Stimulated activated CD8-positive, alpha-beta memory T cell treated with anti-CD3 and anti-CD28 coated beads, Interleukin-4, amount 100 ng/mL, for 24 hours (primary cell): ENCODE measurements around the gene ZCCHC24.
"Not testable (repeated sequence)": the region's sequence is repeated elsewhere in the genome, so short reads cannot be mapped to it uniquely, and the experiment has no call there.

Experiments
- DNase-seq: peaks from one replicate; pipeline ENCODE4 v3.0.0-alpha.2; 2020; ENCODE audit warnings: low read depth

The ZCCHC24 gene

DNA sequence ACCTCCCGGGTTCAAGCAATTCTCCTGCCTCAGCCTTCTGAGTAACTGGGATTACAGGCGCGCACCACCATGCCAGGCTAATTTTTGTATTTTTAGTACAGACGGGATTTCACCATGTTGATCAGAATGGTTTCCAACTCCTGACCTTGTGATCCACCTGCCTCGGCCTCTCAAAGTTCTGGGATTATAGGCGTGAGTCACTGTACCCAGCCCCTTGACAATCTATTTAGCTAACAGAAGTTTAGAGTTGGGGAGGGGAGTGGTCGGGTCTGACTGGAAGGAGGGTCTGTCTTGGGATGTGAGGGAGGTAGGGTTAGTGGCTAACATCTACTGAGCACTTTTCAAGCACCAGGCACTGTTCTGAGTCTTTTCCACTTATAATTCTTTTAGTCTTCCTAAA lies 27.0 kb upstream of the ZCCHC24 start:
- DNase-seq = no peak

DNA sequence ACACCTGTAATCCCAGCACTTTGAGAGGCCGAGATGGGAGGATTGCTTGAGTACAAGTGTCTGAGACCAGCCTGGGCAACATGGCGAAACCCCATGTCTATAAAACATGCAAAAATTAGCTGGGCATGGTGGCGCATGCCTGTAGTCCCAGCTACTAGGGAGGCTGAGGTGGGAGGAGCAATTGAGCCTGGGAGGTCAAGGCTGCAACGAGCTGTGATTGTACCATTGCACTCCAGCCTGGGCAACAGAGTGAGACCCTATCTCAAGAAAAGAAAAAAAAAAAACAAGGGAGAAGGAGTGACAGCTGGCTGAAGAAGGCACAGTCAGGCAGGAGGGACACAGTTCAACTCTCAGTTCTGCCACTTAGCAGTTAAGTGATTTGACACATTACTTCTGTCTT lies 26.4 kb upstream of the ZCCHC24 start:
- DNase-seq = no peak

DNA sequence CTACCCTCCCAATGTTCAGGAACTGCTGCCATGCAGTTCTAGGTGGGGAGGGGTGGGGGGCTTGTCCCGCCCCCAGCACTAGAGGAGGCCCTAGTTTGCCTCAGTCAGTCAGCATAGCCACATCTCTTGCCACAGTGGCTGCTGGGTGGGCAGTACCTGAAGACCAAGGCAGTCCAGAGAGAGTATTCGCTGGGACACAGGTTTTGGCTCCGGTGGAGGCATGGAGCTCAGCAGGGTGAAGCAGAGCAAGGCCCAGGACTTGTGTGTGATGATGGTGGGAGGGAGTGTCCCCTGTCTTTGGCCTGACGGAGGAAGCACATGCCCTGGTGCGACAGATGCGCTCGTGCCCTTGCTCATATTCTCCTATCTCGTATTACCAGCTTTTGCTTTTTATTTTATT lies 24.7 kb upstream of the ZCCHC24 start:
- DNase-seq = no peak

DNA sequence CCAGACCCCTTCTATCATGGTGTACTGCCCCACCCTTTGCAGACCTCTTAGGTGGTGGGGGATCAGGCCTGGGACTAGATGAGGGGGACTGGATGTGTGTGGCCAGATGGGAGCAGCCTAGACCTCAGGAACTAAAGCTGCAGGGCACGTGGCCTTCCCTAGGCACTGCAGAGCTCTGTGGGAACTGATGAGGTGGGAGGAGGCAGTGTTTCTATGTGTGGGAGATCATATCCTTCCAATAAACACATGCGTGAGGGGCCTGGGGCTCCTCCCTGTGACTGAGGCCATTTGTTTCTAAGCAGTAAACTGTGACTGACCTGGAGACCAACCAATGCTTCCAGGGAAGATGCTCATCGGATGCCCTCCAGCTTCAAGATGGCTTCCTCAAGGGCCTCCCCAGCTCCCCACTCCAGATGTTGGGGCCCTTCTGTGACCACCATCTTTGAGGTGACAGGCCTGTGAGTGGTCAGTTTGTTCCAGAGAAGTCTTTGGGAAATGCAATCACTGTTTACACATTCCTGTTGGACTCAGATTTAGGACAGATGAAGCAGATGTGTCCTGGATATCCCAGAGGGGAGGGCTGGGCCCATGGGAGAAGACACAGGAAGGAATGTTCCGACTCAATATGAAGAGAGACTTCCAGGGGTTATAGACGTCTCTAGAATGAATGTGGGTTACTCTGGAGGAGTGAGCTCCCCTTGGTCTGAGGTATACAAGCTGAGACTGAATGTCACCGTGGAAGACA lies 23.6 kb upstream of the ZCCHC24 start:
- no peak for DNase-seq

DNA sequence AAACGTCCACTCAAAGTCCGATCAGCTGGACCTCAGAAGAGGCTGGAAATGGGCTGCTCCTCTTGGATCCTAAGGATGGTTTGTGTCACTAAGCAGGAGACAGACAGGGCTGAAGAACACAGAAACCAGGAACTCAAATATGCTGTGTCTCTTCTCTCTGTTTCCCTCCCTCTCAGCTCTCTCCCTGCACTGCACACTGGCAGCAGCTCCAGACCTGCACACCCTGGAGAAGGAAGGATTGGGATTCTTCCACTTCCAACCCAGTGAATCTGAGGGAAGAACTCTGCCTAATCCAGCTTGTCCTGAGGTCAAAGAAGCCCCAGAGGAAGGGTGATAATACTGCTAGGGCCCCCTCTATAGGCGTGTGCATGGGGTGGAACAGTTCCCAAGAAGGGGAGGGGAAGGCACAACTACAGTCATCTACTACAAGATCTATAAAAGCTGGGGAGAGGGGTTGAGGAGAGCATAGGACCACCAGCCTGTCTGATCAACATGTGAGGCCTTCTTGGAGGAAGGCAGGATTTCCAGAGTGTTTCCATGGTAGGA lies 22.7 kb upstream of the ZCCHC24 start:
- DNase-seq = no peak

DNA sequence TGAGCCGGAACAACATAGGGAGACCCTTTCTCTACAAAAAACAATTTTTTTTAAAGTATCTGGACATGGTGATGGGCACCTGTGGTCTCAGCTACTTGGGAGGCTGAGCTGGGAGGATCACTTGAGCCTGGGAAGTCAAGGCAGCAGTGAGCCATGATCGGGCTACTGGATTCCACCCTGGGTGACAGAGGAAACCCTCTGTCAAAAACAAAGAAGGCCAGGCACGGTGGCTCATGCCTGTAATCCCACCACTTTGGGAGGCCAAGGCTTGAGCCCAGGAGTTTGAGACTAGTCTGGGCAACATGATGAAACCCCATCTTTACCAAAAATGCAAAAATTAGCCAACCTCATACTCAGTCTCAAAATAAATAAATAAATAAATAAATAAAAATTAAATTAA lies 19.9 kb upstream of the ZCCHC24 start:
- no peak for DNase-seq

DNA sequence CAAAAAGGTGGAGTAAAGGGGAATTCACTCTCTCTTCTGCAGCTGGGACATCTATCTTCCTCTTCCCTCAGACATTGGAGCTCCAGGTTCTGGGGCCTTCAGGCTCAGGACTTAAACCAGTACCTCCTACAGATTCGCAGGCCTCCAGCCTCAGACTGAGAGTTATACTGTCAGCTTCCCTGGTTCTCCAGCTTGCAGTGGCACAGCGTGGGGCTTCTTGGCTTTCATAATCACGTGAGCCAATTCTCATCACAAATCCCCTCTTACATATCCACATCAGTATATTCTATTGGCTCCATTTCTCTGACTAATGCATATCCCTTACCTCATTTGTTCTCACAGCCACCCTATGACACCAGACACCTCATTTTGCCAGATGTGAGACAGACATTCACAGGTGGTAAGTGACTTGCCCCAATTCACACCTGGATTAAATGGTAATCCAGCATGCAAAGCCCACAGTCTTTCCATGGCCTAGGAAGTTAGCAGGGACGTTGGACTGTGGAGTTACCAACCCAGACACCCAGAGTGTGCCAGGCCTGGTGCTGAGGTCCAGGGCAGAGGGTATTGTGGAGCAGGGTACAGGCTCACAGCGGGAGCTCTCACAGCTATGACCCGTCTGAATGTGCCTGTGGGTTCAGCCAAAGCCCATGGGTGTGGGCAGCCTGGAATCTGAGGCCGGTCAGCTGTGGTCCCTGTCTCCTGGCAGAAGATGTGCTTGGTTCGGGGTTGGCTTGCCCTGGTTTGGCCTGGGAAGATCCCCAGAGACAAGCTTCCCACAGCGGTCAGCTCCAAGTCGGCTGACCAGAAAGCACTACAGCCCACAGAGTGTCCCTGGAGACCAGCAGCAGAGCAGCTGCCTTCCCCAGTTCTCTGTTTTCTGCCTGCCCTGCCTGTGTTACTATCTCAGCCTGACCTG lies 18.4 kb upstream of the ZCCHC24 start:
- no peak for DNase-seq

DNA sequence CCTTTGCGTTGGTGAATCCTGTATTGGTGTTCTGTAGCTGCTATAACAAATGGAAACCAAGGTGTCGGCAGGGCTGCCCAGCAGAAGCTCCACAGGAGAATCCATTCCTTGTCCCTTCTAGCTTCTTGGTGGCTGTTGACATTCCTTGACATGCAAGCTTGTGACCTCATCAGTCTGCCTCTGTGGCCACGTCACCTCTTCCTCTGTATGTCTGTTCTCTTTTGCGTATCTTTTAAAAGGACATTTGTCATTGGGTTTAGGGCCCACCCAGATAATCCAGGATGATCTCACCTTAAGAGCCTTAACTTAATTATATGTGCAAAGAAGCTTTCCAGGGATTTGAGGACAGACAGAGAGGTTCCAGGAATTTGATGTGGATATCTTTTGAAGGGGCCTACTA lies 15.3 kb upstream of the ZCCHC24 start:
- no peak for DNase-seq

DNA sequence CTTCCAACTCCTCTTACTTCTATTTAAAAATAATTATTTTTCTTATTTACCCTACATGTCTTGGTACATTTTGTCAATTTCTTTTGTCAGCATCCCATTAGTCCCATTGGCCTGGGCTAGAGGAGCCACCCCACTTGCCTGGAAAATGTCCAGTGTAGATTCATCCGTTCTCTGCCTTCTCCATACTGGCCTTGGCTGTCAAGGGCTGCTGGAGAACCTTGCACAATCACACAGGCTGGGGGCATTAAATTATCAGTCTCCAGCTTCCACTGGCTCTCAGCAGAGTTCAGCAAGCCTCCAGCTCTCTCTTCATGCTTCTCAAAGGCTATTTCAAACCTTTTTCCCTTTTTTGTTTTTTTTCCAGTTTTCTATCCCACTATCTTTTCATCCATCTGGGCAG lies 13.8 kb upstream of the ZCCHC24 start:
- no peak for DNase-seq

DNA sequence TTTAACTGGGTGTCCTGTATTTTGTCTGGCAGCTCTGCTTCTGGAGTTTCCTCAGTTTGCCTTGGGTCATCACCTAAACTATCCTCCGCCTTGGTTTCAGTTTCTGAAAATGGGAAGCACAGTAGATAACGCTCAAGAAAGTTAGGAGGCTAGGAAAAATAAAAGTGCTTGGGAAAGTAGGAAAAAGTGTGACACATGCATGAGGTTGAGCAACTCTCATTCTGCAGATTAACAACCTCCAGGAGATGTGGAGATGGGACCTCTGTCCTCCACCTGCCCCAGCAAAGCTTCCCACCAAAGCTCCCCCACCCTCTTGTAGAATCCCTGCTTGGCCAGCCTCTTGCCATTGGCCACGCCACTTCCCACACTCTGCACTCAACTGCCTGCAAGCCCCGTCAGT lies 13.1 kb upstream of the ZCCHC24 start:
- DNase-seq = no peak

DNA sequence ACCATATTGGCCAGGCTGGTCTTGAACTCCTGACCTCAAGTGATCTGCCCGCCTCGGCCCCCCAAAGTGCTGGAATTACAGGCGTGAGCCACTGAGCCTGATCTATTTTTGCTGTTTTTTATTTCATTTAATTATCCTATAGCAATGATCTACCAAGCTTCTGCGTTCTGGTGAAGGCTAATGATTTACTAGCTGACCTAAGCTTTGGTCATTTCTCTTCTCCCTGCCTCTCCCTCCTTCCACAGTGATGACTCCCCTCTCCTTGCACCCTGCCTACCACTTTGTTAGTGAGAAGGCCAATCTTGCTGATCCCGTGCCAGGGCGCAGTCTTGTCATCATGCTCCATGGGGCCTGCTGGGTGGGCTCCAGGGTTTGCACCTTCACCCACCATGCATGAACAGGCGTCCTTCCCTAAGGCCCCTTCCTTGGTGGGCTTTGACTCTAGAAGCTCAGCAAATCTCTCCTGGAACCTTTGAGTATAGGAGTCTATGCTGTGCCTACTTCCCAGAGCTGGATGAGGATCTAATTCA lies 11.9 kb upstream of the ZCCHC24 start:
- no peak for DNase-seq

DNA sequence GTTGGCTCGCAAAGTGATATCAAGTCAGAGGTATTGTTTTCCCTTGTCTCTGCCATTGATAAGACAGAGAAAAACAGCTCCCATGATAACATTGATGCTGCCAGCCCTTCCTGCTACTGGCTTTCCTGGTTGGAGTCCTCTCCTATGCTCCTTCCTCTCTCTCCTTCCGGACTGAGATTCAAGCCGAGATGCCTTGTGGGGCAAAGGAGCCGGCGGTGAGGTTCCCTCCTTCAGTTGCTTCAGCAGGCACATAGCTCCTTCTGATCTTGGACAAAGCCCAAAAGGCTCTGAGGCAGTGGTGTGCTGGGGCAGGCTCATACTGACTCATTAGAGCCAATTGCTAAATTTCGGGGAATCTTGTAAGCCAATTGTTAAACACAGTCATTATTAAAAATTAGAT lies 8.8 kb upstream of the ZCCHC24 start:
- no peak for DNase-seq

DNA sequence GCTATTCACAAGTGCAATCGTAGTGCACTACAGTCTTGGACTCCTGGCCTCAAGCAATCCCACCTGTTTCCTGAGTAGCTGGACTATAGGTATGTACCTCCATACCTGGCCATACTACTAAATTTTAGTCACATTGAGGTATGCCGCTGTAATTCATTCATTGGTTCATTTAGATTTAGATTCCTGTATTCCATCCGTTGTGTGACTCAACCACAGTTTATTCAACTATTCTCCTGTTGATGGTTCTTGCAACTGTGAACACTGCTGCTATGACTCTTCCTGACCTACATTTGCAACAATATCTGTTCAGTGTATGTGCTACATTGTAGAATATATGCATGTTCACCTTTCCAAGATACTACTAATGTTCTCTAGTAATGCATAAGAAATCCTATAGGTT lies 8.0 kb upstream of the ZCCHC24 start:
- no peak for DNase-seq

DNA sequence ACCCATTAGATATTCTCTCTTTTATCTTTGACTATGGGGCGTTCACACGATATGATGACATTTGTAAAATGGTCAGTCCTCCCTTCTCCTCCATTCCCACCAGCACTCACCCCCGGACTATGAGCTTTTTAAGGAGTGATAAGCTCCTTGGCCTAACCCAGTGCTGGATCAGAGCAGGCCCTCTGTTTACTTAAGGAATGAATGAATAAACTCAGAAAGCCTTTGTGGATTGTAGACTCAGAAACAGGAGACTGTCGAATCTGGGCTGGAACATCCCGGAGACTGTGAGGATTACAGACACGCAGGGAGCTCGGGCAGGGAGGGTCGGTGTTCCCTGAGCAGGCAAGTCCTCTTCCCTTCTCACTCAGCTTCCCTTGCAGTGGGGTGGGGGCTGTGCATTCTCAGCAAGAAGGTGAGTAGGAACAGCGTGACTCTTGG lies 6.8 kb upstream of the ZCCHC24 start:
- no peak for DNase-seq

DNA sequence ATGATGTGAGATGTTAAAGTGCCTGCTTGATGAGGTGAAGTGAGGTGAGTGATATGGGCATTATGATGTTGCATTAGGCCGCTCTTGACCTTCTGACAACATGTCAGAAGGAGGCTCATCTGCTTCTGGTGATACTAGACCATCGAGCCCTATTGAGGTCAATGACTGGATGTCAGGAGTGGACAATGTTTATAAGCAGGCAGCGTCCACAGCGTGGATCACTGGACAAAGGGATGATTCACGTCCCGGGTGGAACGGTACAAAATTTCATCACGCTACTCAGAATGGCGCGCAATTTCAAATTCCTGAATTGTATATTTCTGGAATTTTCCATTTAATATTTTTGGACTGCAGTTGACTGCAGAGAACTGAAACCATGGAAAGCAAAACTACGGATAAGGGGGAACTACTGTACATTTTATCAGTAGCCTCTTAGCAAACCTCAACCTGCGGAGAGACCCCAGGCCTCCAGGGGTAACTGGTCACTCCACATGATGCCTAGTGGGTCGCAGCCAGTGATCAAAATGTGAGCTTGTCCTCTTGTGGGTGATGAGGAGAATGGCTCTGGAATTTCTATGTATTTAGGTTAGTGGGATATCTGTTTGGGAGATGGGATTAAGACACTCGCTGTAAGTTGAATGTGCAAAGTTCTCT lies 5.7 kb upstream of the ZCCHC24 start:
- DNase-seq = no peak

DNA sequence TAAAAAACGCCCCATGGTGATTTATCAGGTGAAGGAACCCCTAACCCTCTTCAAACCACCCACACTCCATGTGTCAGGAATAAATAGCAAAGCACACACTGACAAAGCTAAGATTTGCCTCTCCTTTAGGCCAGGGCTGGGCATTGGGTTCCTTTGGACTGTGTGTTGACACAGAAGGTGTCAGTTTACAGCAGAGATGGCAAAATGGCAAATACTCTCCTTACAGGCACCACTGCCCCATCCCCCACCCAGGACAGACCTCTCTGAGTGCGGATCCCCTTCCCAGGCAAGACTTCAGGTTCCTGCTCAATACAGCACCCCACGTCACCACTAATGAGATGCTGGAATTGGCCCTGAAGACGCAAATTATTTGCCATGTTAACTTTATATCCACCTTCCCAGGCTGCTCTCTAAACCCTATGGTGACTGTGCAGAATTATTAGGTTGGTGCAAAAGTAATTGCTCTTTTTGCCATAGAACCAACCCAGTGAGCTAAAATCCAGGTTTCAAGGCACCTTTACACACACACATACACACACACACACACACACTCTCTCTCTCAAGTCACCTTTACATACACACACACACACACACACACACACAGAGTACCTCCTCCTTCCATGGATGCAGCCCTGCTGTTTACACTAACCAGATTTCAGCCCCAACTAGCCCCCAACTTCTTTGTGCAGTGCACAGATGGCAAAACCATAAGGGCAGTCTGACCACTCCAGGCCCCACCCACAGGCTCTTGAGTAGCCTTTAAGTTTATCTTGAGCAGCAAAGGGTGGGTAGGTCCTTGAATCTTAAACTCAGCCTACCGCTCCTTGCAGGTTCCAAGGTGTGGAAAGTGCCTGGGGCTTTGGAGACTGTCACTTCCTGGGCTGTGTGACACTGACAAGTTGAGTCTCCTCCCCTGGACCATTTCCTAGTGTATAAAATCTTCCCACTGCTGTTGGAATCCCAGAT lies 4.0 kb upstream of the ZCCHC24 start:
- DNase-seq = no peak

DNA sequence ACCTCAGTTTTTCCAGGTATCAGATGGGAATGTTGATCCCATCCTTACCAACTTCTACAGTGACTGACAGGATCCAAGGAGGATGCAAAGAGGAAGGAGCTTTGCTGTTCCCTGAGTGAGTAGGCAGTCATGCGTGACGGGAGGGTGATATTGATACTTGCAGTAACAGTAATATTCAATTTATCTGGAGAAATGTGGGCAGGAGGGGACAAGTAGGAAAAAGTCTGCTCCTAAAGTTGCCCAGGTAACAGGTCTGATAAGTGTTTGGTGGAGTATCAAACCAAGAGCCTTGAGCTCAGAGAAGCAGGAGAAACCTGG lies 3.3 kb upstream of the ZCCHC24 start:
- no peak for DNase-seq

DNA sequence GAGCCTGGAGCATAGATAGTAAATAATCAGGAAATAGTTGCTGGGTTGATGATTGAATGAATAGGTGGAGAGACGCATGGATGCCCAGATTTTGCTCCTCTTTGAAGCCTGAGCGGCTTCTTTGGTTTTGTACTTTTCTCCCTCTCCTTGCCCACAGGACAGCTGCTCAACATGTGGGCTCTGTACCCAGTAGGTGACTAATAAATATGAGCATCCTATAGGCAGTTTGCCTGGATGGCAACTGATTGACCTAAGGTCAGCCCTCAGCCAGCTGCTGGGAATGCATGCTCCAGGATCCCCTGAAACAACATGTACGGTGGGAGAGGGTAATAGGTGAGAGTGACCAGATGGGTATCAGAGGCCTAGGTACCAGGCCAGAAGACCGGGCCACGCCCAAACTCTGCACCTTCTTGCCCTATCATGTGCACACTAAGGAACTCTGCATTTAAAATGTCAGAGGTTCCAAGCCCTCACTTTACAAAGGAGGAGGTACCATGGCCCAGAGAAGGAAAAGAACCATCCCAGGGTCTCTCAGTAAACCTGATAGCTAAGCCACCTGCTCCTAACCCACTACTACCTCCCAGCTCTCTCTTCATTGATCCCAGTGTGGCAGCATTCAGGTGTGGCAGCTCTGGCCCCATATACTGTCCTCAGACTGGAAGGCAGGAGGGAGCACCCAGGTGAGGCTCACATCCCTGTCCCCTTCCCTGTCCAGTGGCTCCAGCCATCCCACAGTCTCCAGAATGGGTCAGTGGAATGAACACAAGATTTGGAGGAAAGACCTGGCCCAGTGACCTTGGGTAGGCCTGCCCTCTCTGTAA lies 2.7 kb upstream of the ZCCHC24 start:
- no peak for DNase-seq

DNA sequence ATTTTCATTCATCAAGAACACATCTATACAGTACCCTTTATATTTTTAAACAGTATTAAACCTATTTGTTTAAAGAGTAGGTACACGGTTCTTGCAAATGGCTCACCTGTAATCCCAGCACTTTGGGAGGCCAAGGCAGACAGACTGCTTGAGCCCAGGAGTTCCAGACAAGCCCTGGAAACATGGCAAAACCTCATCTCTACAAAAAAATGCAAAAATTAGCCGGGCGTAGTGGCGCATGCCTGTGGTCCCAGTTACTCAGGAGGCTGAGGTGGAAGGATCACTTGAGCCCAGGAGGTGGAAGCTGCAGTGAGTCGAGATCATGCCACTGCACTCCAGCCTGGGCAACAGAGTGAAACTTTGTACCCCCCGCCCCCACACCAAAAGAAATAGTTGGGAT lies 1.8 kb upstream of the ZCCHC24 start:
- not testable (repeated sequence) for DNase-seq

DNA sequence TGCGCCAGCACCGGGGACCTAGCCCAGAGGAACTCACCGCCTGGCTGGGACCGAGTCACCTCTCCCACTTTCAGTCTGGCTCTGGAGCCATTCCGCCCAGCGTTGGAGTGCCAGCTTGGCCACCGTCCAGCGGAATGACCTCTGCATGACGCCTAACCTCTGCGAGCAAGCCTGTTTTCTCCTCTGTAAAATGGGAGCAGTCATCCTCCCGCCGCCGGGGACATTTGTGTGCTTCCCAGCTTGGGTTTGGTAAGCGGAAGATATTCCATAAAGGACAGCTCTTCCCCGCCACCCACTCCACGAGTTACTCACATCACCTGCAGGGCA lies 1.3 kb upstream of the ZCCHC24 start:
- no peak for DNase-seq
